ENCODE measurements around the gene OSTM1.

The OSTM1 gene, protein sequence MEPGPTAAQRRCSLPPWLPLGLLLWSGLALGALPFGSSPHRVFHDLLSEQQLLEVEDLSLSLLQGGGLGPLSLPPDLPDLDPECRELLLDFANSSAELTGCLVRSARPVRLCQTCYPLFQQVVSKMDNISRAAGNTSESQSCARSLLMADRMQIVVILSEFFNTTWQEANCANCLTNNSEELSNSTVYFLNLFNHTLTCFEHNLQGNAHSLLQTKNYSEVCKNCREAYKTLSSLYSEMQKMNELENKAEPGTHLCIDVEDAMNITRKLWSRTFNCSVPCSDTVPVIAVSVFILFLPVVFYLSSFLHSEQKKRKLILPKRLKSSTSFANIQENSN

DNA sequence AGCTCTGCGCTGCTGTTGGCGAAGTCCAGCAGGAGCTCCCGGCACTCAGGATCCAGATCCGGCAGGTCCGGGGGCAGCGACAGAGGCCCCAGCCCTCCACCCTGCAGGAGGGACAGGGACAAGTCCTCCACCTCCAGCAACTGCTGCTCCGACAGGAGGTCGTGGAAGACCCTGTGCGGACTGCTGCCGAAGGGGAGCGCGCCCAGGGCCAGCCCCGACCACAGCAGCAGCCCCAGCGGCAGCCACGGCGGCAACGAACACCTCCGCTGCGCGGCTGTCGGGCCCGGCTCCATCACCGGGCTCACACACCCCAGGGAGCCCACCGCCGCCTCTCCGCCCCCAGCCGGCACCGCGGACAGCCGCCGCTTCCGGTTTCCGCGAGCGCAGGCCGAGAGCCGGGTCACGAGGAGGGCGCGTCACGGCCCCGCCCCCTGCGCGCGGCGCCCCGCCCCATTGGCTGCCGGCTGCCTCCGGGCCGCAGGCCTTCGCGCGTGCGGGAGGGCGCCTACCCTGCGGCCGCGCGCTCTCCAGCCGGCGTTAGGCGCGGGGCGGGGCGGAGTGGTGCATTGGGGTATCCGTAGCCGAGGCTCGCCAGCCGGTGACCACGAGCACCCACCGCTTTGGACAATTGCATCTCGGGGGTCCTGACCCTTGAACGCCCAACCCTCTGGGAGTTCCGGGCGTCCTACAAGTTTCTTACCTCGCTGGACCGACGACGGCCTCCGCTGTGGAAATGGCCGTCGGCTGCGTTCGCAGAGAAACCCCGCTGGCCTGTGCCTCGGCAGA, at the start of gene OSTM1:
Gene OSTM1, minus strand, starts transcription at position 383 of the 786 bp plus-strand sequence. Its CDS starts 90 bp downstream, at position 293.
- peak; percentile 86 to 93 for DNase-seq

DNA sequence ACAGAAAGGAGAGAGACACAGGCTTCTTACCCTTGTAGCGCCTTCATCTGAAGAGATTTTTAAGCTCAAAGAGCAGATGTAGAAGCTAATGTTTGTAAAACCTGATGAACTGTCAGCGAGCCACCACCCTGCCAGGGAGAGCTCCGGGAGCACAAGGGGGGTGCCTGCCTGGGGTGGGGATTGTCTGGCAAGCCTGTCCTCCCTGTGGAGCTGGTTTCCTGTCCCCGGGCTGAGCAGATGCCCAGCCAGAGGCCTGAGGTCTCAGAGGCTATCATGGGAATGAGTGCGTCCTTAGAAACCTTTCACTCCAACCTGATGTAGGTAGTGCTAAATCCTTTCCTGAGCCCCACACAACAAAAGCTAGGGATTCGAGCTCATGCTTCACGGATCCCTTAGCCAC, 49.4 kb upstream of the OSTM1 start:
- no peak for DNase-seq

DNA sequence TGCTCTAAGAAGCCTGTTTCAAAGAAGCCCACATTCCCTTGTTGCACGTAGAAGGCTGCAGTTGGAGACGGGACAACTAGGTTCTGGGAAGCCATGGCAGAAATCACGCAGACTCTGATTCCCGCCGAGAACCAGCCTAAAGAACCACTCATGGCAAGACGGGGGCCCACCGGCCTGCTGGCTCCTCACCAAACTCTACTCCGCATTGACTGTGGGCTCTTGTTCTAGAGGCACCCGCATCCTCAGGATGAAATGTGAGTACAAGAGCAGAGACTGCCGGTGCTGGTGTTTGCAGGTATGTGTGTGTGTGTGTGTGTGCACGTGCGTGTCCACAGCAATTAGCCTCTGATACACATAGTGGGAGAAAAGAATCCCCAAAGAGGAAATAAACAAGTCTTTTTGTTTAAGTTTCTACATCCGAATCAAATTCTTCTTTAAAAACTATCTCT, 49.0 kb upstream of the OSTM1 start:
- DNase-seq, result no peak

DNA sequence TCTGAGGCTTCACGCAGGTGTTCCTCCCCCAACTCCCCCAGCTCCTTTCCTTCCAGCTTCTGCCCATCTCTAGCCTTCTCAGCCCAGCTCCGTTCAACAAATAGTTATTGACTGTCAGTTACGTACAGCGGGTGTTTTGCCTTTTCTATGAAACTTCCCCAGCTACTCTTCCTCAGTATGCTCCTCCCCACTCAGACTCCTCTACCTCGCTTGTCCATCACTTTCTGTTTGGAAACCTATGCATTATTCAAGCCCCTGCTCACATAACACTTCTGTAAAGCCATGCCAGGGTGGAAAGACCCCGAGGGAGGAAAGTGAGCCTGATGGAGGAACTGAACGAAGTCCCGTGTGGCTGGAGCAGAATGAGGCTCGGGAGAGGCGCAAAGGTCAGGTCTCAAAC, 47.1 kb upstream of the OSTM1 start:
- DNase-seq, result no peak

DNA sequence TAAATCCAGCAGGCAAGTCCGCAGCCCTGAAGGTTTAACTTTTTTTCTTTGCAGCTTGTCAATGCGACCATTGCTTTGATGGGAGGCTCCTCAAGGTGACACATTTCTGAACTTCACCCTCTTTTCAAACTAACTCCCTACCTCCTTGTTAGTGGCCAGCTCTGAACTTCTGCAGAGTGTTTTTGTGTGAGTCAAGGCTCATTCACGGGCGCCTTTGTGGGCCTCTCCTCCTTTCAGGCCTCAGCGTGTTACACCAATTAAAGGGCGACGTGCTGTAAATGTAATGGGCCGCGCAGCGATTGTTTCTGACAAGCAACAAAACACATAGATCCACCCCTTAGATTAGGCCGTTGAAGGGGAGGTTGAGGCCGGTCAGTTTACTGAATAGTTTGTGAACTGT, 45.8 kb upstream of the OSTM1 start:
- no peak for DNase-seq

DNA sequence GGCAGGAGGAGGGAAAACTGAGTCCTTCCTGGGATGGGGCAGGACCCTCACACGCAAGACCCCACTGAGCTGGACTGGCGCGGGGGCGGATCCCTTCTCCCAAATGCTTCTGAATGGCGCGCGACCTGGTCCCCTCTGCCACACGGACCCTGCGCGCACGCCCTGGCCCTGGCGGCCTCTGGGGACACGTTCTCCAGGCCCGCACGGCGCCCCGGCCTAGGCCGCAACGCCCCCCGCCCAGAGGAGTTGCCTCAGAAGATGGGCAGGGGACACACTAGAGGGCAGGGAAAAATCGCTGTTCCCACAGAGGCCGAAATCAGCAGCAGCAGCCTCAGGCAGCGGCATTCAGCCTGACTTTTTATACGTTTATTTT, 45.2 kb upstream of the OSTM1 start:
- no peak for DNase-seq

DNA sequence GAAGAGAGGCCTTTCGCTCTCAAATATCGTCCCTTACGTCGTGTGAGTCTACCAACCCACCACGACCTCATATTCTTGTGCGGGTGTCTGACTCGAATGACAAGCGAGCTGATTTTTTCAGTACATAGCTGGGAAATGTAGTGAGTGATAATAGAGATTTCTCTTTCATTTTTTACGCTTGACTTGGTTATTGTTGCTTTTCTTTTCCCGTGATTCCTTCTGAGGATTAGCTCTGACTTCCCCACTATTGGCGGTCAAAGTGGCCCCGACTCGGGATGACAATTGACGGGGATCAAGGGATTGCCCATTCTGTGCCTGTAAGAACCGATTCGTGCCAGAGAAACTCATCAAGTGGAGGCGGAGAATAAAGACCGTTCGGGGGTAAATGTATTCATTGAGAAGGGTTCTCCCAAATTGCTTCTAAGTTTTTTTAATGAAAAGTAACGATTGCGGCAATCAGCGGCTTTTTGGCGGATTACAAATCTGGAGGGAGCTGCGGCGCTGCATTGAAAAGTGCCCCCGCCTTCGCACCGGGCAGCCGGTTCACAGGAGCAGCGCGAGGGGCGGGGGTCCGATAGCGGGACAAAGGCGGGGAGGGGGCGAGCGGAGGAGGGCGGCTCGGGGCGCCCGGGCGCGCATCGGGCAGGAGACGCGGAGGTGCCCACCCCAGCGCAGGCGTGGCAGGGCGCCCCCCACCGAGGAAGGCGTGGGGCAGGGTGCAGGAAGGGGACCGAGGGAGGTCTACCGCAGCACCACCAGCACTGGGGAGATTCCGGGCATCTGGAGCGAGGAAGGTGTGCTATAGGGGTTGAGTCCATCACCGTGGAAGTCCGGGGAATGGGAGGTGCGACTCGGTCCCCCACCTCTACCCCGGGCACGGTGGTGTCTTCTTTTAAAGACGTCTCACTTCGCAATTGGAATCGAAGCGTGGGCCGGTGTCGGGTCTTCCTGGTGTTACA, 44.5 kb upstream of the OSTM1 start:
- no peak for DNase-seq

DNA sequence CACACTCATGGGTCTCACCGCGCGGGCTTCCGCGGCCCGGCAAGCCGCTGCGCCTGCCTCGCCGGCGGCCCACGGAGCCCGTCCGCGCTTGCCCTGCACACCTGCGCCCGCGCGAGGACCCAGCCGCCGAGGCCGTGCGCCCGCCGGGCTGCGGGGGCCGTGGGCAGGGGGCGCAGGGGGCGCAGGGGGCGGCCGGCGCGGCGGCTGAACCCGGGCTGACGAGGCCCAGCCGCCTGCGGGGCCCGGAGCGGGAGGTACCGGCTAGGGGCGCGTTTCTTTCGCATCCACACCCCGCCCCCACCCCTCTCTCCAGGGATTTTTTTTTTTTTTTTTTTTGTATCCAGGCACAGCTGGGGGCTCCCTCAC, 43.8 kb upstream of the OSTM1 start:
- DNase-seq, result no peak

DNA sequence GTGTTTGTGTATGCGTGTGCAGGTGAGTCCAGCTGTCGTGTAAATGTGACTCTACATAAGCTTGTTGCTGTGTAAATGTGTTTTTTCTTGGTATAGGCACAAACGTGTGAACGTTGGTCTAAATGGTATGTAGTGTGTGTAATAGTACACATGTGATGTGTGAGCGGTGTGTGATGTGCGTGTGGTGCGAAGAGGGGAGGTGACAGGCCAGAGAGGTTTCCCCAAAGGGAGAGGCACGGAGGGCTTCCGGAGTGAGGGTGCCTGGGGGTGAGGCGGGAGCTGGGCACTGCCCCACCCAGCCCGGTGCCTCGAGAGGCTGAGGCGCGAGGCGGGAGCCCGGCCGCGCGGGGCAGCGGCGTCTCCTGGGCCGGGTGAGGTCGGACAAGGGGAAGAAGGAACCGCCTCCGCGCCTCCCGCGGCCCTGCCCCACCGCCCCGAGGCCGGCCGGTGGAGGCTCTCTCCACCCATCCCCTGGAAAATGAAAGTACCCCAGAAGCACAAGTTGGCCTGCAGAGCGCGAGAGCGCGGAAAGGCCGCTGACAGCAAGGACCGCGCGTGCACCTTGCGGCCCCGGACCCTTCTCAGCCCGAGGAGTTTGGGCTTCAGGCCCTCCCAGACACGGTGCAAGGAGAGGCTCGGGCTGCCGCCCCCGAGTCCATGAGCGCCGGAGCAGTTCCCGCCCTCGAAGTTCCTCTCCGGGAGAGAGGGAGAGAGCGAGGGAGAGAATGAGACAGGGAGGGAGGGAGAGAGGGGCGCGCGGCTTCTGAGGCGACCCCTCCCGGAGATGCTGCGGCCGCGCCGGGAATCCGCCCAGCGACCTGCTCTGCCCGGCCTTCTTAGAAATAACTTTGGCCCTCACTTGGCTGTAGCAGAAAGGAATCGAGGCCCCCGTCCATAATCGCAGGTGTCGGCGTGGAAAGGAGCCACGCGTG, 43.2 kb upstream of the OSTM1 start:
- DNase-seq, result peak; percentile 34 to 44

DNA sequence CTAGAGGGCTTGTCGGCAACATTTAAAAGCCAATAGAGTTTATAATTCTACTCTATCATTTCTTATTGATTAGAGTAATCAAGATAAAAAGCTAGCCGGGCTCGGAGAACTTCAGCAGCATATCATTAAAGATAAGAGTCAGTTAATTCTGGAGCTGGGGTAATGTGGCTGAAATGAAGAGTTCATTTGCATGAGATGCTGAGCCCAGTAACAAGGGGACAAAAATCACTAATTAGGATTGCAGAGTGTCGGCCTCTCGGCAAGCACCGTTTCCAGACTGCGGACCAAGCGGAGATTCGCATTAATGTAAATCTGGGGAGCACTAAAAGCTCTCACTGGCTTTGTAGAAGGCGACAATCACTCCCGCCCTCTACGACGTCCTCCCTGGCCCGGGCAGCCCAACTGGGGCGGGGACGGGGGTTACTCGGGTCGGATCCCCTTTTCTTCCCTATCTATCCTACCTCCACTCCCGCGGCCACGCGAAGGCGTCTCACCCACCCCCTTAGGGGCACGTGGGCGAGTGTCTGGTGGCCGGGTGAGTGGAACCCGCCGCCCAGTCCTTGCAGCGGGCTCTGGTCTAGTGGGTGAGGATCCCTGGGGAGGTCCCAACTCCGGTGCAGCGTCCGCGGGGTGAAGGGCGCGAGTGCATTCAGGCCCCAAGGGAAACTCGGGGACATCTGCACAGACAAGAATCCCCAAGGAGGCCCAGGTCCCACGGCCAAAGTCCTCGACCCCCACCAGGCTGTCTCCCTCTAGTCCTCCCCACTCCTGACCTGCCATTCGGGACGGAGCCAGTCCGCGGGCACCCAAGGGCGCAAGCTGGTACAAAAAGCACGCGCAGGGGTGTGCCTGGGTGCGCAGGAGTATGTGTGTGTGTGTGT, 42.2 kb upstream of the OSTM1 start:
- no peak for DNase-seq

DNA sequence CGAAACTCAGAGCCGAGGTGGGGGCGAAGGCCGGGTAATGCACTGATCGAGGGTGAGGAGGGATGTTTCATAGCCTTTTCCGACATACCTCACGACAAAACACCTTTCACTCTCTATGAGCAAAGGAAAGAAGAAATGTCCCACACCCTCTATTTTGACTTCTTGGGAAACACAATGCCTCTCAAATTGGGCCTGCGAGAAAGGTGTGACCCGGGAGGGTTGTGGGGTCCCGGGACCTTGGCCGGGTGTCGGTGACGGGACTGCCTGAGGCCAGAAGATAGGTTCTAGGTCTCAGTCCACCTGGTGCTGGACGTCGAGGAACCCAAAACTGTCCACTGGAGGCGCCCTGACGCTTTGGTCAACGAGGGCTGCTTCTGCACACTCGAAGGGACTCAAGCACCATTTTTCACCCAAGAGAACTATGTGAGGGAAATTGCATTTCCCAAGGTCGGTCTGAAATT, 41.1 kb upstream of the OSTM1 start:
- DNase-seq, result peak; percentile 13 to 22

DNA sequence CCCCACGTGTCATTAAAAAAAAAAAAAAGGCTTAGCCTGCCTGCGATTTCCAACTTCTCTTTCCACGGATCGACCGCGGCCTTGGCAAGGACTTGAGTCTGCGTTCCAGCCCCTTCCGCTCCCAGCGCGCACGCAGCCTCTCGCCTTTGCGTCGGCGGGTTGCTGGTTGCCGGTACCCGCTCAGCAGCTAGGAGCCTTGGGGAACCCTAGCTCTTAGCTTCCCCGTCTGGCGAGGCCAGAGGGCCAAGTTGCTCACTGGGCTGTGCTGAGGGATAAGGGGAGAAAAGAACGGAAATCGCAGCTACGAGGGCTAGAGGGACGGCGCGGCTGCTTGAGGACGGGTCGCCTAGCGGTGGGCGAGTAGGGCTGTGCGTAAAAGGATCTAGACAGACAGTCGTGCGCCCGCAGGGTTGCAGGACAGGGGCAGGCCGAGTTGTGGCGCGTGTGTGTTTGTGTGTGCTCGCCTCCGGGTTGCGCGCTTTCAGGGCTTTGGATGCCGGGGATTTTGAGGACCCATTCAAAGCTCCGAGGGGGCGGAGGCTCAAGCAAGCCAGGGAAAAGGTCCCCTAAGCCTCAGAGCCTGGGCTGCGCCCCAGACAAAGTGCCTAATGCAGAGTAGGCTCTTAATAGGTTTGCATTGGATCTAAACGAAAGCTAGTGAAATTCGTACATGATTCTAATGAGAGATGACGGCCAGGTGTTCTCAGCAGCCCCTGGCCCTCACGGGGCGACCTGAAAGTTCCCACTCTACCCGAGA, 40.5 kb upstream of the OSTM1 start:
- no peak for DNase-seq

DNA sequence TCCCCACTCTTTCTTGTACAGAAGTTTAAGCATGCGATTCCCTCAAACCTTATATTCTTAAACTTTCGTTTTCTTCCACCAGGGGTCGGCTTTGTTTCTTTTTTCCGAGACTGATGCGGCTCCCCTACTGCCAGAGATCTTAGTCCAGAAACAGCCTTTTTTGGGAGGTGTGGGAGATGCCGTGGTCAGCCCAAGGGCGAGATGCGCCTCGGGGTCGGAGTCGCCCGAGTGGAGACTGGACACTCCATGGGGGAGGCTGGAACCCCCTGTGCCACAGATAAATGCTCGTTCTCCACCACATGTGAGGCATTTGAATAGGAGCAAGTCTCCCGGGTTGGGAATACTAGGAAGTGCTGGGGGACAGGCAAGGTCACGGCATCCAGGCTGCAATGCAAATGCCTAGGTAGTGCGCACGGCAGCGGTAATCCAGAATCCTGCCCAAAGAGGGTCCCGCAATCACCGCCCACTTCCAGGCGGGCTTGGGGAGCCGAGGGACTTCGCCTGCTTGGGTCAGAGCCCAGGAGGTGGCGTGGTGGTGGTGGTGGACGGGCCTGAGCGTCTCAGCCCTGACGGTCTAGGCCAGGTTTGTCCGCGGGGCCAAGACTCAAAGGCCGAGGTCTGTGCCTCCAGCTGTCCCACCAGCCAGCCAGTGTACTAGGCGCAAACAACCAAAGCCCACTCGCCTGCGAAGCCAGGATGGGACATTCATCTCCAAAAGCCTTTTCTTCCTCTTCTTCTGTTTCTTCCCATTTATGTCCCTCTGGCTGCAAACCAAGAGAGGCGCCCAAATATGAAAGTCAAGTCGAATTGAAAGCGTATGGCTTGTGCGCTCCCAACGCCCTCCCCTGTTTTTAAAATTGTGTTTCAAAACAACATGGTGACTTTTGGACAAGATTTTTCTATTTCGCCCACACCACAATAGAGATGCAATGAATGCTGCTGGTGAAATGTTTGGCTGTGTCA, 39.3 kb upstream of the OSTM1 start:
- DNase-seq, result peak; percentile 90

DNA sequence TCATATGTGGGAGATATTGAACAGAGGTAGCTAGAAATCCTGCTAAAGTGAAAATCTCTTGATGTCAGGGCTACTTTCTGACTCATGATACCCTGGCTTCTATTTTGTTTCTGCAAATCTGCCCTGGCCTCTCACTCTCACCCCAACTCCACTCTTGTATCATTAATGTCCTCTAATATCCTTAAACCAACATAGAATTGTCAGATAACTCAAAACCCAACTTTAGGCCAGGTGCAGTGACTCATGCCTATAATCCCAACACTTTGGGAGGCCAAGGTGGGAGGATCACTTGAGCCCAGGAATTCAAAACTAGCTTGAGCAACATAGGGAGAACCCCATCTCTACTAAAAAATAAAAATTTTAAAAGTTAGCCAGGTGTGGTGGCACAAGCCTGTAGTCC, 33.8 kb upstream of the OSTM1 start:
- DNase-seq, result no peak

DNA sequence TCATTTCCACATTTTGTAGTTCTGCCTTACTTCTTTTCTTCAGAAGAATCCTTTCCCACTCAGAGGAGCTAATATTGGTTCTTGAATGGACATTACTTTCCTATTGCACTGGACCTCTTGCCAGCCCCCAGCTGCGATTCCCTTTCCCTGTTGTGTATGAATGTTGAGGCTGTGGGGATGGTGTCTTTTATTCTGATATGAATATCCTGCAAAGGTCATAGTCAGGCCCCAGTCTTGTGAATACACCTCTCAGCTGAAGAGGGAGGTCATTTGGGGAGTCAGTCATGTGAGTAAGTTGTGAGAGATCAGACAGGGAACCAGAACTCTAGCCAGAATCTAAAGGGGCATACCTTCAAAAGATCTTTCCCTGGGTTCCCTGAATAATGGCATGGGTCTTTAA, 32.6 kb upstream of the OSTM1 start:
- no peak for DNase-seq

DNA sequence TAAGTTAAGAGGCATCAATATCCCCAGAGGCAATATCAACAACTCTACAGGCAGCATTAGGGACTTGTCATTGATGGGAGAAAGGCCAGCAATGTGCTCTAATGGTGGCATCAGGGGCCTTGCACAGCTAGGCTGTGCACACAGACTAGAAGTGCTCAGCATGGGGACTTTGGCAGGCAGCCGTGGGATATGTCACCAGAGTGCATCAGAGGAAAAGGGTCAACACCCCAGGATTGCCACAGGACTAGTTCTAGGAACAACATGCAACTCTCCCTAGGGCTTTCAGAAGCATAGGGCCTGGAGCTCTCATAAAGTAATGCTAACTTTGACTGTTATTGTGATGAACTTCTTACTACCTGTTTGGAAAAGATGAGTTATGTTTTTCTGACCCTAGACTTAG, 32.2 kb upstream of the OSTM1 start:
- DNase-seq, result no peak

DNA sequence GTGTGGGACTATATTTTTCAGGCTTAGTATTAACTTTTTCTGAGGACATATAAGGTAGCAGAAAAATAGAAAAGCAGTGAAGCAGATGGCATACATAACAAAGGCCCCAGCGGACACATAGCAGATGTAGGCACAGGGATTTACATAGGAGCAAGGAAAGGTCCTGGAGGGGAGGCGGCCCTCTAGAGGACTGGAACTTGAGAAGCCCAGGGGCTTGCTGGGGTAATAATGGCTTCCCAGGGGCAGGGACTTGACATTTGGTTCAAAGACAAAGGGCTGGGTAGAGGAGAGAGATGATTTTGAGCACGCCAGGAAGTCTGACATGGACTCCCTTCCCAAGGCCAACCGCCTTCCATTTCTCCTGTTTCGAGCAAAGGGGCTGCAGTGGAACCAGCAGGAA, 31.7 kb upstream of the OSTM1 start:
- DNase-seq, result no peak

DNA sequence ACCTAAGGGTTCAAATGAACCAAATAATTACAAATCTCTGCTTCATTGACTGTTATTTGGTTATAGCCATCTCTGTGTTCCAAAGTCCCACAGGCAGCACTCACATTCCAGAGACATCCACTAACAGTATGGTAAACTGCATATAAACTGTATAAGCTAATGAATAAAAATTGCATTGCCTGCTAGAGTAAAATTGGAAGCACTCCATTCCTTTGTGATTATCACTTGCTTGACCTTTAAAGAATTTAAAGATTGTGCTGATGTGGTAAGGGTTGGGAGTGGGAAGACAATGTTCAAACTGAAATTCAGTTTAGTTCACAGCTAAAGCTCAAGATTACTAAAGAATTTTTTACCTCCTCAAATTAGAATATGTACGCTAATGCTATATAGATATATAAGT, 31.0 kb upstream of the OSTM1 start:
- no peak for DNase-seq

DNA sequence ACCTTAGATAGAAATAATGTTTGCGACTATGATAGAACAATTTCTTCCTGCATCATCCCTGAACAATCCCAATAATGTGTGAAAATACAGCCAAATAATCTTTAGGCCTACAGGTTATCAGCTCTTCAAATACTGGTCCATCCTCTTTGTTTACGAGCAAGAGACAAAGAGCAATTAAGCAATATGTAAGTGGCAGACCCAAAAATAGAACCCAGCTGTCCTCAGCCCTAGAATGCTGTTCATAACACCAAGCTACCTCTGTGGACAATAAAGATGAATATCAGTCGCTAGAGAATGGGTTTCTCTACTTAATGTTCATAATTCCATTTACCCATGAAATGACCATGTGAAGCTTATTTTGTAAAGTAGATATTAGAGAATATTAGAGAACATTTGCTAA, 28.4 kb upstream of the OSTM1 start:
- DNase-seq, result no peak
